Endothelial cell of umbilical vein (primary cell): ENCODE data around the gene SPTBN4. TPM values are rescaled to one million over a fixed set of nuclear protein-coding genes. Genes with fewer than 3 reads are reported as not detected.

Source experiments
- BruUV-seq: library from RNA; stranded (reverse); fragments of 400-500 nt; replicated peaks from 2 replicates; lab custom pipeline; 2021; lab: Mats Ljungman, UMichigan
- CTCF ChIA-PET: fragments of 300-600, 350-600 bp; sonication (Branson Sonifier 250); formaldehyde crosslinking; loops from one replicate; lab custom pipeline; 2021; ENCODE audit warnings: antibody characterized with exemption, inconsistent platforms; lab: Charles Lee
- POLR2A ChIA-PET: fragments of 300-600, 350-600 bp; sonication (Branson Sonifier 250); formaldehyde crosslinking; loops from one replicate; lab custom pipeline; 2021; ENCODE audit warnings: antibody characterized with exemption, inconsistent platforms; lab: Charles Lee
- DNase-seq: peaks from one replicate; pipeline ENCODE4 v3.0.0-alpha.2; 2011; ENCODE audit warnings: low read depth, low spot score
- FAIRE-seq: peaks from 2 replicates; lab custom pipeline; 2011; peaks lifted over from hg19 to GRCh38; lab: Jason Lieb, UNC
- H2AFZ ChIP-seq: 2 replicates; pipeline ENCODE4 v1.6.0; 2012; ENCODE audit warnings: low read depth, low read length, control low read depth, inconsistent platforms
- H3K27ac ChIP-seq: 2 replicates; pipeline ENCODE4 v1.5.1; 2011; ENCODE audit warnings: low read depth, mild to moderate bottlenecking, control low read depth, low read length, moderate library complexity; ENCODE audit not compliant: insufficient read depth
- H3K27me3 ChIP-seq, 2 experiments: 2 replicates each; pipeline versions ENCODE4 v1.6.0 to v1.6.1; 2011; ENCODE audit warnings: low read length in 2 of 2, mixed read lengths in 1 of 2; ENCODE audit not compliant: control insufficient read depth in 2 of 2, insufficient read depth in 2 of 2
- H3K36me3 ChIP-seq, 2 experiments: 2 replicates in 1 of 2; 3 replicates in 1 of 2; pipeline ENCODE4 v1.5.1; 2011; ENCODE audit warnings: low read length in 2 of 2, mild to moderate bottlenecking in 1 of 2, moderate library complexity in 1 of 2; ENCODE audit not compliant: control insufficient read depth in 2 of 2, insufficient read depth in 2 of 2; ENCODE audit errors: extremely low read depth in 1 of 2
- H3K4me1 ChIP-seq: 3 replicates; pipeline ENCODE4 v1.5.1; 2011; ENCODE audit warnings: mild to moderate bottlenecking, low read length; ENCODE audit not compliant: control insufficient read depth, insufficient read depth; ENCODE audit errors: extremely low read depth
- H3K4me2 ChIP-seq: 2 replicates; pipeline ENCODE4 v1.6.1; 2011; ENCODE audit warnings: low read length, control low read depth, mixed read lengths; ENCODE audit not compliant: insufficient read depth
- H3K4me3 ChIP-seq, 3 experiments: fragments of 200-600 bp in 1 of 3; sonication (generic), shearing (Covaris generic) in 1 of 3; replicated peaks in 1 of 3; 2 replicates each; pipeline ENCODE4 v1.5.1; 2011 to 2016; ENCODE audit warnings: control low read depth in 3 of 3, low read length in 3 of 3, mild to moderate bottlenecking in 2 of 3, inconsistent platforms in 1 of 3, low read depth in 1 of 3, moderate library complexity in 1 of 3; ENCODE audit not compliant: insufficient read depth in 1 of 3
- H3K79me2 ChIP-seq: 2 replicates; pipeline ENCODE4 v1.6.0; 2012; ENCODE audit warnings: low read length, inconsistent platforms; ENCODE audit not compliant: control insufficient read depth, insufficient read depth
- H3K9ac ChIP-seq: replicated peaks from 2 replicates; pipeline ENCODE3; 2011; ENCODE audit warnings: low read length, control low read depth; ENCODE audit not compliant: insufficient read depth; ENCODE audit errors: extremely low read depth
- H3K9me1 ChIP-seq: replicated peaks from 3 replicates; pipeline ENCODE4 v1.6.0; 2011; ENCODE audit warnings: mild to moderate bottlenecking, low read length; ENCODE audit not compliant: control insufficient read depth, insufficient read depth; ENCODE audit errors: extremely low read depth
- H3K9me3 ChIP-seq: replicated peaks from 2 replicates; pipeline ENCODE4 v1.5.1; 2012; ENCODE audit warnings: low read length, inconsistent platforms; ENCODE audit not compliant: control insufficient read depth, insufficient read depth
- H4K20me1 ChIP-seq: replicated peaks from 2 replicates; pipeline ENCODE3; 2011; ENCODE audit warnings: mild to moderate bottlenecking, low read length; ENCODE audit not compliant: control insufficient read depth, insufficient read depth; ENCODE audit errors: extremely low read depth
- CTCF ChIP-seq, 2 donors: IDR thresholded peaks; 1 replicate in 1 of 2; 2 replicates in 1 of 2; pipeline ENCODE4 v1.5.1; 2011; ENCODE audit warnings: low read length in 2 of 2, mild to moderate bottlenecking in 2 of 2, moderate library complexity in 2 of 2, control low read depth in 1 of 2, inconsistent platforms in 1 of 2, low read depth in 1 of 2; ENCODE audit not compliant: insufficient read depth in 1 of 2; ENCODE audit errors: extremely low read depth in 1 of 2
- EZH2 ChIP-seq: IDR thresholded peaks from 2 replicates; pipeline ENCODE4 v1.6.1; 2012; ENCODE audit warnings: borderline replicate concordance, low read depth, mild to moderate bottlenecking, moderate library complexity, low read length, inconsistent platforms; ENCODE audit not compliant: severe bottlenecking
- FOS ChIP-seq: IDR thresholded peaks from 2 replicates; pipeline ENCODE4 v1.6.1; 2011; ENCODE audit warnings: mild to moderate bottlenecking, low read length, moderate library complexity, borderline replicate concordance; ENCODE audit not compliant: insufficient read depth
- GATA2 ChIP-seq: IDR thresholded peaks from 2 replicates; pipeline ENCODE4 v1.7.0; 2011; ENCODE audit warnings: low read depth, mild to moderate bottlenecking, moderate library complexity, mixed read lengths, low read length; ENCODE audit not compliant: insufficient read length, insufficient read depth
- JUN ChIP-seq: IDR thresholded peaks from 2 replicates; pipeline ENCODE4 v1.6.1; 2011; ENCODE audit warnings: borderline replicate concordance, low read depth; ENCODE audit not compliant: insufficient read length, insufficient read depth
- MAX ChIP-seq: IDR thresholded peaks from 2 replicates; pipeline ENCODE4 v1.6.1; 2011; ENCODE audit not compliant: insufficient read depth, insufficient read length
- MYC ChIP-seq: IDR thresholded peaks from one replicate; pipeline ENCODE4 v1.6.1; 2011; ENCODE audit warnings: mild to moderate bottlenecking, low read depth, low read length
- POLR2A ChIP-seq: IDR thresholded peaks from 2 replicates; pipeline ENCODE4 v1.6.1; 2012; ENCODE audit warnings: low read depth, mild to moderate bottlenecking, control low read depth, low read length
- POLR2AphosphoS5 ChIP-seq: IDR thresholded peaks from 2 replicates; pipeline ENCODE4 v1.6.1; 2012; ENCODE audit warnings: low read depth, mild to moderate bottlenecking, control low read depth, low read length, moderate library complexity; ENCODE audit not compliant: insufficient read depth
- dilution Hi-C: fragments of 300-500 bp; cut with MboI; formaldehyde crosslinking; loops from one replicate; pipeline ENCODE4 v1.15.0; 2019; ENCODE audit warnings: low sequenced_read_pairs; ENCODE audit not compliant: extremely low pct_ligation_motif_present
- intact Hi-C: fragments of 100-400 bp; cut with micrococcal nuclease; formaldehyde crosslinking; loops from one replicate; pipeline ENCODE4 v1.10.0; 2022
- polyA plus RNA-seq, 4 experiments: library from polyadenylated mRNA; depleted of rRNA in 3 of 4; stranded (reverse) in 3 of 4; unstranded in 1 of 4; fragments of >200 nt; gene quantifications; 2 replicates each; pipeline versions ENCODE4 v1.2.1 to v1.2.3, GENCODE V29; 2011 to 2012; ENCODE audit warnings: missing spikeins in 1 of 4
- total RNA-seq: library from RNA; stranded (reverse); gene quantifications from 2 replicates; pipeline ENCODE4 v1.2.3, GENCODE V29; 2021

Gene SPTBN4
- total and polyA plus RNA-seq, 2 donors (not counting 3 experiments of a cell fraction or from before 2014, with no cell fraction given) = 0.33 TPM; not detected in 1

GRCh38 chr19:40534148-40534547 lies 67.3 kb downstream of the SPTBN4 start:
- no peaks in the 10 kb centered on the region for H3K79me2 ChIP-seq
- TF ChIP-seq GATA2 = no peak
- TF ChIP-seq JUN = no peak
- no peak for TF ChIP-seq POLR2AphosphoS5
- no peak for TF ChIP-seq POLR2A
- no peak for TF ChIP-seq CTCF (IDR thresholded peaks at IDR 0.05; ENCODE audit: extremely low read depth in 1 of 2, insufficient read depth in 1 of 2, low read depth in 1 of 2, low read length in 2 of 2)
- TF ChIP-seq FOS = no peak
- no peak for TF ChIP-seq MAX
- TF ChIP-seq EZH2 = no peak
- TF ChIP-seq MYC = no peak
- intact Hi-C loops (no loop called here), dilution Hi-C loops (no loop called here)
- no TSS peak for BruUV-seq
- H2AFZ ChIP-seq = no peak overlapping the region
- DNase-seq = no peak
- no peaks in the 10 kb centered on the region for H3K4me1 ChIP-seq
- ChIA-PET POLR2A (no interaction called here), CTCF (interaction anchor here (1.4 to 3.0 kb wide), 5 partner anchors 11 to 229 kb away, joined by 3 to 11 read pairs (median 7); no protein-coding TSS in a partner anchor)
- no peaks in the 10 kb centered on the region for H3K9me3 ChIP-seq
- H3K36me3 ChIP-seq = no peaks in the 10 kb centered on the region
- H3K9ac ChIP-seq = no peak overlapping the region
- H3K9me1 ChIP-seq = no peaks in the 10 kb centered on the region
- no peak overlapping the region for H3K4me3 ChIP-seq
- H4K20me1 ChIP-seq = no peaks in the 10 kb centered on the region
- H3K4me2 ChIP-seq = no peak overlapping the region
- no peak overlapping the region for H3K27ac ChIP-seq
- H3K27me3 ChIP-seq = no peaks in the 10 kb centered on the region
- FAIRE-seq = no peak
